Gastroesophageal sphincter (tissue), 3 donors: ENCODE measurements around the gene INSIG1.

Source experiments
- CTCF ChIP-seq, 4 experiments: fragments of 200-600 bp in 2 of 4; fragments of 450-650 bp in 2 of 4; sonication (generic) in 1 of 4; IDR thresholded peaks; one replicate each; pipeline ENCODE4 v1.5.1; 2017 to 2019; ENCODE audit warnings: antibody characterized with exemption in 4 of 4, mild to moderate bottlenecking in 2 of 4, moderate library complexity in 2 of 4
- POLR2AphosphoS5 ChIP-seq: sonication (generic); formaldehyde crosslinking; IDR thresholded peaks from one replicate; pipeline ENCODE4 v1.6.1; 2017; ENCODE audit warnings: antibody characterized with exemption

- TF ChIP-seq POLR2AphosphoS5 (no peak), CTCF (IDR thresholded peaks at IDR 0.05) (no peak)
Measured at GRCh38 chr7:155259866-155260497, 37.7 kb upstream of the INSIG1 start.
